Parathyroid adenoma (tissue), 2 donors: ENCODE data around the gene MT1F.
A peak's percentile ranks its signal among the peaks of the same experiment; 100 is the strongest.

ENCODE experiments used
- H2AFZ ChIP-seq: fragments of 300-600 bp; sonication (generic); one replicate; pipeline ENCODE4 v1.7.0; 2017; ENCODE audit warnings: antibody characterized with exemption, mild to moderate bottlenecking
- H3K27ac ChIP-seq: fragments of 300-600 bp; sonication (generic); one replicate; pipeline ENCODE4 v1.7.0; 2017
- H3K27me3 ChIP-seq: fragments of 300-600 bp; sonication (generic); one replicate; pipeline ENCODE4 v1.7.0; 2017; ENCODE audit warnings: low read length; ENCODE audit not compliant: control insufficient read depth, insufficient read depth
- H3K36me3 ChIP-seq: fragments of 300-600 bp; sonication (generic); one replicate; pipeline ENCODE4 v1.7.0; 2017; ENCODE audit warnings: low read length; ENCODE audit not compliant: control insufficient read depth, insufficient read depth
- H3K4me1 ChIP-seq: fragments of 300-600 bp; sonication (generic); one replicate; pipeline ENCODE4 v1.7.0; 2017; ENCODE audit warnings: control low read depth
- H3K4me2 ChIP-seq: fragments of 300-600 bp; sonication (generic); one replicate; pipeline ENCODE4 v1.7.0; 2017; ENCODE audit warnings: low read length
- H3K4me3 ChIP-seq: fragments of 300-600 bp; sonication (generic); one replicate; pipeline ENCODE4 v1.7.0; 2017; ENCODE audit warnings: low read depth, low read length
- H3K79me2 ChIP-seq: fragments of 300-600 bp; sonication (generic); one replicate; pipeline ENCODE4 v1.7.0; 2017; ENCODE audit warnings: control low read depth
- H3K9ac ChIP-seq: fragments of 300-600 bp; sonication (generic); one replicate; pipeline ENCODE4 v1.7.0; 2017; ENCODE audit warnings: mild to moderate bottlenecking
- H3K9me3 ChIP-seq: fragments of 300-600 bp; sonication (generic); one replicate; pipeline ENCODE4 v1.7.0; 2017; ENCODE audit warnings: low read length; ENCODE audit not compliant: control insufficient read depth
- CTCF ChIP-seq: fragments of 300-600 bp; sonication (generic); IDR thresholded peaks from one replicate; pipeline ENCODE4 v1.7.0; 2017; ENCODE audit warnings: antibody characterized with exemption, mild to moderate bottlenecking
- donor health status: primary hyperparathyroidism.

Gene MT1F

GRCh38 chr16:56630134-56630533 is 27.6 kb upstream of the MT1F start:
- Histone ChIP-seq H3K79me2 (no peaks in the 10 kb centered on the region), H2AFZ (no peak overlapping the region), H3K4me1 (no peaks in the 10 kb centered on the region), H3K9ac (no peak overlapping the region), H3K9me3 (no peaks in the 10 kb centered on the region), H3K4me2 (no peak overlapping the region), H3K27ac (no peak overlapping the region), H3K36me3 (no peaks in the 10 kb centered on the region), H3K27me3 (no peaks in the 10 kb centered on the region), H3K4me3 (no peak overlapping the region)
- no peak for TF ChIP-seq CTCF

- H3K79me2 ChIP-seq = no peaks in the 10 kb centered on the region
- no peak overlapping the region for H3K27ac ChIP-seq
- H3K36me3 ChIP-seq = no peaks in the 10 kb centered on the region
- H3K4me3 ChIP-seq = no peak overlapping the region
- no peaks in the 10 kb centered on the region for H3K4me1 ChIP-seq
- no peak for TF ChIP-seq CTCF
- H2AFZ ChIP-seq = no peak overlapping the region
- H3K9ac ChIP-seq = no peak overlapping the region
- H3K4me2 ChIP-seq = no peak overlapping the region
- H3K9me3 ChIP-seq = no peaks in the 10 kb centered on the region
- H3K27me3 ChIP-seq = no peaks in the 10 kb centered on the region
These were observed 26.6 kb upstream of the MT1F start for GRCh38 chr16:56631197-56631596.

- Histone ChIP-seq H3K79me2 (no peaks in the 10 kb centered on the region), H2AFZ (peak overlapping the region; percentile 21), H3K9me3 (no peaks in the 10 kb centered on the region), H3K4me2 (peak overlapping the region; percentile 79), H3K27me3 (no peaks in the 10 kb centered on the region), H3K9ac (no peak overlapping the region), H3K4me1 (no peaks in the 10 kb centered on the region), H3K36me3 (no peaks in the 10 kb centered on the region), H3K4me3 (peak overlapping the region; percentile 47), H3K27ac (peak overlapping the region; percentile 25)
- no peak for TF ChIP-seq CTCF
These were observed 26.0 kb upstream of the MT1F start for GRCh38 chr16:56631832-56632155.

GRCh38 chr16:56632156-56632847 is 25.5 kb upstream of the MT1F start, which contains the start of gene MT1M:
TSS of gene MT1M (plus strand) at chr16:56632659. CDS start at chr16:56632732, 73 bp downstream.
- peak within 1 kb of the TSS; percentile 21 for H2AFZ ChIP-seq
- peak within 1 kb of the TSS; percentile 47 for H3K4me3 ChIP-seq
- H3K27ac ChIP-seq = peak within 1 kb of the TSS; percentile 25
- H3K4me1 ChIP-seq = no peaks in the 10 kb centered on the region
- H3K79me2 ChIP-seq = no peaks in the 10 kb centered on the region
- H3K4me2 ChIP-seq = peak within 1 kb of the TSS; percentile 79
- H3K9ac ChIP-seq = no peak within 1 kb of the TSS
- no peaks in the 10 kb centered on the region for H3K9me3 ChIP-seq
- no peak for TF ChIP-seq CTCF
- no peaks in the 10 kb centered on the region for H3K27me3 ChIP-seq
- H3K36me3 ChIP-seq = no peaks in the 10 kb centered on the region

GRCh38 chr16:56632848-56633365 is 24.9 kb upstream of the MT1F start:
- peak overlapping the region; percentile 79 for H3K4me2 ChIP-seq
- no peak for TF ChIP-seq CTCF
- peak overlapping the region; percentile 21 for H2AFZ ChIP-seq
- no peaks in the 10 kb centered on the region for H3K36me3 ChIP-seq
- no peak overlapping the region for H3K27ac ChIP-seq
- H3K79me2 ChIP-seq = no peaks in the 10 kb centered on the region
- H3K9ac ChIP-seq = no peak overlapping the region
- peak overlapping the region; percentile 47 for H3K4me3 ChIP-seq
- H3K9me3 ChIP-seq = no peaks in the 10 kb centered on the region
- no peaks in the 10 kb centered on the region for H3K27me3 ChIP-seq
- no peaks in the 10 kb centered on the region for H3K4me1 ChIP-seq
